Glutamatergic neuron (in vitro differentiated cells): ENCODE data around the gene RSAD1. TPM values are rescaled to one million over a fixed set of nuclear protein-coding genes. Genes with fewer than 3 reads are reported as not detected.

ENCODE experiments used
- DNase-seq: peaks from one replicate; pipeline ENCODE4 v3.0.0; 2022
- H3K27ac Mint-ChIP-seq: one replicate; pipeline ENCODE4 v1.8.0; 2020; ENCODE audit warnings: mild to moderate bottlenecking, mixed read lengths, inconsistent platforms; ENCODE audit not compliant: unreplicated experiment
- H3K27me3 Mint-ChIP-seq: one replicate; pipeline ENCODE4 v1.8.0; 2020; ENCODE audit warnings: mild to moderate bottlenecking, moderate library complexity, mixed read lengths, inconsistent platforms; ENCODE audit not compliant: unreplicated experiment
- H3K36me3 Mint-ChIP-seq: one replicate; pipeline ENCODE4 v1.8.0; 2020; ENCODE audit warnings: mild to moderate bottlenecking, mixed read lengths, inconsistent platforms; ENCODE audit not compliant: unreplicated experiment
- H3K4me1 Mint-ChIP-seq: one replicate; pipeline ENCODE4 v1.8.0; 2020; ENCODE audit warnings: mild to moderate bottlenecking, low read depth, mixed read lengths, inconsistent platforms; ENCODE audit not compliant: unreplicated experiment
- H3K4me3 Mint-ChIP-seq: one replicate; pipeline ENCODE4 v1.8.0; 2020; ENCODE audit warnings: mild to moderate bottlenecking, mixed read lengths, inconsistent platforms; ENCODE audit not compliant: unreplicated experiment
- H3K9me3 Mint-ChIP-seq: one replicate; pipeline ENCODE4 v1.8.0; 2020; ENCODE audit warnings: mild to moderate bottlenecking, moderate library complexity, mixed read lengths, inconsistent platforms; ENCODE audit not compliant: unreplicated experiment
- total RNA-seq: library from RNA; stranded (reverse); fragmentation: NEBNext Ultra II Directional; extraction: Animal tissue kit (Norgen Biotek cat#: 25700); gene quantifications from one replicate; pipeline ENCODE4 v1.2.1, GENCODE V29; 2021; ENCODE audit not compliant: unreplicated experiment
- TF ChIP-seq, protein P1 (sequence below): fragments of 200-600 bp; sonication (generic); IDR thresholded peaks from one replicate; pipeline ENCODE4 v1.5.0; 2021; ENCODE audit not compliant: partially characterized antibody, unreplicated experiment

RSAD1 gene
- total RNA-seq, 1 donor from 2014 or later: 22.0 TPM

DNA sequence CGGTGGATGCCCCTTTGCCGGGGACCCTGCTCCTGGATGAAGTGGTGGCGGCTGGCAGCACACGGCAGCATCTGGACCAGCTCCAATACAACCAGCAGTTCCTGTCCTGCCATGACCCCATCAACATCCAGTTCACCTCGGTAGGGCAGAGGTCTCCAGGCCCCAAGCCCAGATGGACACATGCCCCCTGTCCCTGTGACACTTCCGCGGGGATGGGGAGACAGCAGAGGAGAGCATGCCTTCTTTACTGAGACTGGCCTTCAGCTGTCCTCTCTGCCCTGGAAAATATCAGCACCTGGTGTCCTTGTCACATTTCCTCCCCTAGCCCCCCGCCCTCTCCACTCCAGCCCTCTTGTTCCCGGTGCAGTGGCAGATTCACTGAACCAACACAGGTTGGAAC is 16.2 kb upstream of the RSAD1 start:
- H3K27me3 Mint-ChIP-seq: peaks cover 10% of the 10 kb centered on the region
- no peak for DNase-seq
- peaks cover 1% of the 10 kb centered on the region for H3K9me3 Mint-ChIP-seq
- no peak overlapping the region for H3K4me3 Mint-ChIP-seq
- TF ChIP-seq, protein P1, sequence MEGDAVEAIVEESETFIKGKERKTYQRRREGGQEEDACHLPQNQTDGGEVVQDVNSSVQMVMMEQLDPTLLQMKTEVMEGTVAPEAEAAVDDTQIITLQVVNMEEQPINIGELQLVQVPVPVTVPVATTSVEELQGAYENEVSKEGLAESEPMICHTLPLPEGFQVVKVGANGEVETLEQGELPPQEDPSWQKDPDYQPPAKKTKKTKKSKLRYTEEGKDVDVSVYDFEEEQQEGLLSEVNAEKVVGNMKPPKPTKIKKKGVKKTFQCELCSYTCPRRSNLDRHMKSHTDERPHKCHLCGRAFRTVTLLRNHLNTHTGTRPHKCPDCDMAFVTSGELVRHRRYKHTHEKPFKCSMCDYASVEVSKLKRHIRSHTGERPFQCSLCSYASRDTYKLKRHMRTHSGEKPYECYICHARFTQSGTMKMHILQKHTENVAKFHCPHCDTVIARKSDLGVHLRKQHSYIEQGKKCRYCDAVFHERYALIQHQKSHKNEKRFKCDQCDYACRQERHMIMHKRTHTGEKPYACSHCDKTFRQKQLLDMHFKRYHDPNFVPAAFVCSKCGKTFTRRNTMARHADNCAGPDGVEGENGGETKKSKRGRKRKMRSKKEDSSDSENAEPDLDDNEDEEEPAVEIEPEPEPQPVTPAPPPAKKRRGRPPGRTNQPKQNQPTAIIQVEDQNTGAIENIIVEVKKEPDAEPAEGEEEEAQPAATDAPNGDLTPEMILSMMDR: no peak
- H3K4me1 Mint-ChIP-seq: peaks cover 14% of the 10 kb centered on the region
- no peaks in the 10 kb centered on the region for H3K36me3 Mint-ChIP-seq
- H3K27ac Mint-ChIP-seq: no peak overlapping the region

DNA sequence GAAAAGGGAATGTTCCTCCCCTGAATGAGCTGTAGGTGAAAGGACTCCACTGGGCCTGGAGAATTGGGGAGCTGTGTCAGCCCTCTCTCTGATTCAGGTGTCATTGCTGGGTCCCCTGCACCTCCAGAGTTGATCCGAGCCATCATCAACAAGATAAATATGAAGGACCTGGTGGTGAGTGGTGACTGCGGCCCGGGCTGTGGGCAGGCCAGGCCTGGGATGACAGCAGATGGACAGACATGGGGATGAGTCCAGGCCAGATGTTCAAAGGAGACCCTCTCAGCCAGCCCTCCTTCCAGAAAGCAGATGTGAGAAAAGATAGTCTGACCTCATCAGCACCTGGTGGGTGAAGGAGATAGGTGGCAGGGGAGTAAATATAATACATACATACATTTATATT is 14.5 kb upstream of the RSAD1 start:
- H3K4me1 Mint-ChIP-seq: peaks cover 11% of the 10 kb centered on the region
- H3K9me3 Mint-ChIP-seq: peaks cover 1% of the 10 kb centered on the region

DNA sequence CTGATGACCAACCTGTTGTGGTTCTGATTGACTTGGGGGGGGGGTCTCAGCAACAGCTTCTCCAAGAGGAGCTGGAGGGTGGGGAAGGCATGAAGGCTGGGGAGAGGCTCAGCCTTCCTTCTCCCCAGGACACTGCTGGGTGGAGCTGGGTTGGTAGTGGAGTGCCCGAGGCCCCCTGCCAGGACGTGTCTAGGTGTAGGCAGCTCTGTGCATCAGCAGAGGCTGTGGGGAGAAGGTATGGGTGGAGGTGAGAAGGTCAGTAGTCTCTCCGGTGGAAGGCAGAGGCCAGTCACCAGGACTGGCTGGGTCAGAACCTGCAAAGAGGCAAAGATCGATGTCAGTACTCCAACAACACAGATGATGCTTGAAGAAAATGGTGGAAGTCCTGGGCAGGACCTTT is 13.9 kb upstream of the RSAD1 start:
- H3K27ac Mint-ChIP-seq: no peak overlapping the region
- peaks cover 11% of the 10 kb centered on the region for H3K27me3 Mint-ChIP-seq
- DNase-seq: no peak
- TF ChIP-seq, protein P1: no peak
- H3K4me1 Mint-ChIP-seq: peaks cover 6% of the 10 kb centered on the region
- peaks cover 1% of the 10 kb centered on the region for H3K9me3 Mint-ChIP-seq
- H3K4me3 Mint-ChIP-seq: no peak overlapping the region
- H3K36me3 Mint-ChIP-seq: no peaks in the 10 kb centered on the region

More for the DNA sequence above, 14.5 kb upstream of the RSAD1 start:
- Mint-ChIP-seq H3K27me3 (peaks cover 11% of the 10 kb centered on the region), H3K4me3 (no peak overlapping the region), H3K27ac (no peak overlapping the region), H3K36me3 (no peaks in the 10 kb centered on the region)
- DNase-seq: no peak
- TF ChIP-seq, protein P1: no peak

DNA sequence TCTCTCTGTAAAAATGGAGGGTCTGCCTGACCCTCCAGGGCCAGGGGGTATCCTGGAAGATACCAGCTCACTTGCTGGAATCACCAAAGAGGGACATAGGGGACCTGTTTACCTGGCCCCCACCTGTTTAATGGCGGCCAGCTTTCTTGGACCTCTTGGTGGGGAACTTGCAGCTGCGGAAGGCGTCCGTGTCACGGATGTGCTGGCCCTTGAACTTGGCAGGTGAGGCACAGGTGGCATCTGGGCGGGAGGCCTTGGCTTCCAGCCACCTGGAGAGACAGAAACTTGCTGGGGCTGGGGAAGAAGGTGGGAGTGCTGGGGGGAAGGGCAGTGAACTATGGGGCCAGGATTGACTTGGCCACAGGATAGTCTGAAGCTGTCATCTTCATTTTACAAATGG is 13.5 kb upstream of the RSAD1 start:
- Mint-ChIP-seq H3K9me3 (peaks cover 1% of the 10 kb centered on the region), H3K27me3 (peaks cover 11% of the 10 kb centered on the region), H3K4me3 (no peak overlapping the region), H3K36me3 (no peaks in the 10 kb centered on the region), H3K4me1 (peaks cover 2% of the 10 kb centered on the region), H3K27ac (no peak overlapping the region)
- TF ChIP-seq, protein P1: no peak
- no peak for DNase-seq

DNA sequence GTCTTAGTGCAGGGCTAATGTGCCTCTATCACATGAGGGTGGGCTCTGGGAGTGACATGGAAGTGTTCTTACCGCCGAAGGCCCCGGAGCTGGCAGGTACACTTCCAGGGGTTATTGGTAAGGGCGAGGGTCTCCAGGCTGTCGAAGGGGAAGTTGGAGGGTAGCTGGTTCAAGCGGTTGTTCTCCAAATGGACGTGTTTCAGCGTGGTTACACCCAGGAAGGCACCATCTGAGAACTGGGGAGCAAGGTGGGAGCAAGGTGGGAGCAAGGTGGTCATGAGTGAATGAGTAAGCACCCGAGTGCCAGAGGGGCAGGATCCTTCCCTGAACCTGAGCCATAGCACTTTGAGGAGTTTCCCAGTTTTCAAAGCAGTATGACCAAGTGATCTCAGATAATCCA is 13.0 kb upstream of the RSAD1 start:
- Mint-ChIP-seq H3K27ac (no peak overlapping the region), H3K36me3 (no peaks in the 10 kb centered on the region), H3K4me3 (no peak overlapping the region), H3K4me1 (no peaks in the 10 kb centered on the region), H3K27me3 (peaks cover 13% of the 10 kb centered on the region), H3K9me3 (peaks cover 1% of the 10 kb centered on the region)
- DNase-seq: no peak
- TF ChIP-seq, protein P1: no peak
